ENCODE data around the gene MYH15. TPM values are rescaled to one million over a fixed set of nuclear protein-coding genes. Genes with fewer than 3 reads are reported as not detected.

MYH15 gene
- total and polyA plus RNA-seq, 10 of the 15 experiments (the other 5 are each of a cell fraction or from before 2014, with no cell fraction given), result 0.05 to 0.27 (median 0.09) TPM; not detected in 1

- TF ChIP-seq, protein P1, sequence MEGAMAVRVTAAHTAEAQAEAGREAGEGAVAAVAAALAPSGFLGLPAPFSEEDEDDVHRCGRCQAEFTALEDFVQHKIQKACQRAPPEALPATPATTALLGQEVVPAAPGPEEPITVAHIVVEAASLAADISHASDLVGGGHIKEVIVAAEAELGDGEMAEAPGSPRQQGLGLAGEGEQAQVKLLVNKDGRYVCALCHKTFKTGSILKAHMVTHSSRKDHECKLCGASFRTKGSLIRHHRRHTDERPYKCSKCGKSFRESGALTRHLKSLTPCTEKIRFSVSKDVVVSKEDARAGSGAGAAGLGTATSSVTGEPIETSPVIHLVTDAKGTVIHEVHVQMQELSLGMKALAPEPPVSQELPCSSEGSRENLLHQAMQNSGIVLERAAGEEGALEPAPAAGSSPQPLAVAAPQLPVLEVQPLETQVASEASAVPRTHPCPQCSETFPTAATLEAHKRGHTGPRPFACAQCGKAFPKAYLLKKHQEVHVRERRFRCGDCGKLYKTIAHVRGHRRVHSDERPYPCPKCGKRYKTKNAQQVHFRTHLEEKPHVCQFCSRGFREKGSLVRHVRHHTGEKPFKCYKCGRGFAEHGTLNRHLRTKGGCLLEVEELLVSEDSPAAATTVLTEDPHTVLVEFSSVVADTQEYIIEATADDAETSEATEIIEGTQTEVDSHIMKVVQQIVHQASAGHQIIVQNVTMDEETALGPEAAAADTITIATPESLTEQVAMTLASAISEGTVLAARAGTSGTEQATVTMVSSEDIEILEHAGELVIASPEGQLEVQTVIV (IDR thresholded peaks at IDR 0.05; ENCODE audit: borderline replicate concordance, partially characterized antibody), result no peak
- TF ChIP-seq NBN (IDR thresholded peaks at IDR 0.05) (no peak), HDAC2 (IDR thresholded peaks at IDR 0.05) (no peak), KLF5 (IDR thresholded peaks at IDR 0.05; ENCODE audit: partially characterized antibody) (no peak), BRCA1 (IDR thresholded peaks at IDR 0.05; ENCODE audit: low read depth, low read length) (no peak), RBBP5 (conservative IDR thresholded peaks at IDR 0.05) (no peak), POLR2AphosphoS2 (IDR thresholded peaks at IDR 0.05; ENCODE audit: low read depth, low read length) (no peak), TCF7 (IDR thresholded peaks at IDR 0.05; ENCODE audit: borderline replicate concordance) (no peak), RFX5 (IDR thresholded peaks at IDR 0.05; ENCODE audit: low read depth, low read length) (no peak), SREBF2 (IDR thresholded peaks at IDR 0.05; ENCODE audit: low read length) (no peak), E2F8 (IDR thresholded peaks at IDR 0.05; ENCODE audit: low read depth, partially characterized antibody) (no peak), PAX8 (IDR thresholded peaks at IDR 0.05) (no peak), GABPA (IDR thresholded peaks at IDR 0.05; ENCODE audit: low read depth) (0 out of 2 replicates have a peak, but pooled peaks have one; percentile 17), NRF1 (conservative IDR thresholded peaks at IDR 0.05; ENCODE audit: low read depth, low read length) (no peak), POLR2AphosphoS5 (IDR thresholded peaks at IDR 0.05; ENCODE audit: low read length) (no peak), TBL1XR1 (IDR thresholded peaks at IDR 0.05; ENCODE audit: low read depth, low read length) (no peak)
- TF ChIP-seq, protein P2, sequence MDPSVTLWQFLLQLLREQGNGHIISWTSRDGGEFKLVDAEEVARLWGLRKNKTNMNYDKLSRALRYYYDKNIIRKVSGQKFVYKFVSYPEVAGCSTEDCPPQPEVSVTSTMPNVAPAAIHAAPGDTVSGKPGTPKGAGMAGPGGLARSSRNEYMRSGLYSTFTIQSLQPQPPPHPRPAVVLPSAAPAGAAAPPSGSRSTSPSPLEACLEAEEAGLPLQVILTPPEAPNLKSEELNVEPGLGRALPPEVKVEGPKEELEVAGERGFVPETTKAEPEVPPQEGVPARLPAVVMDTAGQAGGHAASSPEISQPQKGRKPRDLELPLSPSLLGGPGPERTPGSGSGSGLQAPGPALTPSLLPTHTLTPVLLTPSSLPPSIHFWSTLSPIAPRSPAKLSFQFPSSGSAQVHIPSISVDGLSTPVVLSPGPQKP (IDR thresholded peaks at IDR 0.05; ENCODE audit: low read depth, low read length), result no peak
- TF ChIP-seq, protein P3, sequence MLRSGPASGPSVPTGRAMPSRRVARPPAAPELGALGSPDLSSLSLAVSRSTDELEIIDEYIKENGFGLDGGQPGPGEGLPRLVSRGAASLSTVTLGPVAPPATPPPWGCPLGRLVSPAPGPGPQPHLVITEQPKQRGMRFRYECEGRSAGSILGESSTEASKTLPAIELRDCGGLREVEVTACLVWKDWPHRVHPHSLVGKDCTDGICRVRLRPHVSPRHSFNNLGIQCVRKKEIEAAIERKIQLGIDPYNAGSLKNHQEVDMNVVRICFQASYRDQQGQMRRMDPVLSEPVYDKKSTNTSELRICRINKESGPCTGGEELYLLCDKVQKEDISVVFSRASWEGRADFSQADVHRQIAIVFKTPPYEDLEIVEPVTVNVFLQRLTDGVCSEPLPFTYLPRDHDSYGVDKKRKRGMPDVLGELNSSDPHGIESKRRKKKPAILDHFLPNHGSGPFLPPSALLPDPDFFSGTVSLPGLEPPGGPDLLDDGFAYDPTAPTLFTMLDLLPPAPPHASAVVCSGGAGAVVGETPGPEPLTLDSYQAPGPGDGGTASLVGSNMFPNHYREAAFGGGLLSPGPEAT (IDR thresholded peaks at IDR 0.05; ENCODE audit: low read depth), result no peak
- TF ChIP-seq, protein P4, sequence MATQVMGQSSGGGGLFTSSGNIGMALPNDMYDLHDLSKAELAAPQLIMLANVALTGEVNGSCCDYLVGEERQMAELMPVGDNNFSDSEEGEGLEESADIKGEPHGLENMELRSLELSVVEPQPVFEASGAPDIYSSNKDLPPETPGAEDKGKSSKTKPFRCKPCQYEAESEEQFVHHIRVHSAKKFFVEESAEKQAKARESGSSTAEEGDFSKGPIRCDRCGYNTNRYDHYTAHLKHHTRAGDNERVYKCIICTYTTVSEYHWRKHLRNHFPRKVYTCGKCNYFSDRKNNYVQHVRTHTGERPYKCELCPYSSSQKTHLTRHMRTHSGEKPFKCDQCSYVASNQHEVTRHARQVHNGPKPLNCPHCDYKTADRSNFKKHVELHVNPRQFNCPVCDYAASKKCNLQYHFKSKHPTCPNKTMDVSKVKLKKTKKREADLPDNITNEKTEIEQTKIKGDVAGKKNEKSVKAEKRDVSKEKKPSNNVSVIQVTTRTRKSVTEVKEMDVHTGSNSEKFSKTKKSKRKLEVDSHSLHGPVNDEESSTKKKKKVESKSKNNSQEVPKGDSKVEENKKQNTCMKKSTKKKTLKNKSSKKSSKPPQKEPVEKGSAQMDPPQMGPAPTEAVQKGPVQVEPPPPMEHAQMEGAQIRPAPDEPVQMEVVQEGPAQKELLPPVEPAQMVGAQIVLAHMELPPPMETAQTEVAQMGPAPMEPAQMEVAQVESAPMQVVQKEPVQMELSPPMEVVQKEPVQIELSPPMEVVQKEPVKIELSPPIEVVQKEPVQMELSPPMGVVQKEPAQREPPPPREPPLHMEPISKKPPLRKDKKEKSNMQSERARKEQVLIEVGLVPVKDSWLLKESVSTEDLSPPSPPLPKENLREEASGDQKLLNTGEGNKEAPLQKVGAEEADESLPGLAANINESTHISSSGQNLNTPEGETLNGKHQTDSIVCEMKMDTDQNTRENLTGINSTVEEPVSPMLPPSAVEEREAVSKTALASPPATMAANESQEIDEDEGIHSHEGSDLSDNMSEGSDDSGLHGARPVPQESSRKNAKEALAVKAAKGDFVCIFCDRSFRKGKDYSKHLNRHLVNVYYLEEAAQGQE (IDR thresholded peaks at IDR 0.05; ENCODE audit: low read depth, low read length), result no peak
Measured at GRCh38 chr3:108342837-108343486, 167.4 kb downstream of the MYH15 start (continued).

Data from GM12878 (cell line).